HUES64 (cell line): Measurements from ENCODE around the gene PWWP2B.

Experiments used
- H3K27ac ChIP-seq: 2 replicates; pipeline ENCODE4 v1.7.0; 2013; ENCODE audit warnings: low read depth, low read length, inconsistent platforms
- H3K27me3 ChIP-seq: 2 replicates; pipeline ENCODE4 v1.6.1; 2013; ENCODE audit warnings: mild to moderate bottlenecking, low read length; ENCODE audit not compliant: insufficient read depth
- H3K36me3 ChIP-seq: 2 replicates; pipeline ENCODE4 v1.6.1; 2013; ENCODE audit warnings: mild to moderate bottlenecking, low read length; ENCODE audit not compliant: insufficient read depth
- H3K4me1 ChIP-seq: 2 replicates; pipeline ENCODE4 v1.6.1; 2013; ENCODE audit warnings: mild to moderate bottlenecking, low read length, moderate library complexity; ENCODE audit not compliant: insufficient read depth
- H3K4me3 ChIP-seq: 2 replicates; pipeline ENCODE4 v1.5.1; 2013; ENCODE audit warnings: mild to moderate bottlenecking, low read length, moderate library complexity
- H3K9ac ChIP-seq: 2 replicates; pipeline ENCODE4 v1.6.1; 2013; ENCODE audit warnings: mild to moderate bottlenecking, low read depth, low read length
- H3K9me3 ChIP-seq: 2 replicates; pipeline ENCODE4 v1.6.1; 2013; ENCODE audit warnings: low read depth, low read length; ENCODE audit not compliant: insufficient read depth
- WGBS: fragments of 150-250, 120-280 bp; methylation state at CpG from one replicate; pipeline ENCODE4 v1.1.7; 2013; ENCODE audit warnings: missing lambda C conversion rate; 5-methylcytosine and 5-hydroxymethylcytosine counted together

PWWP2B gene

GRCh38 chr10:132404169-132404880 is 7.3 kb downstream of the PWWP2B start:
- no peak overlapping the region for H3K27ac ChIP-seq
- no peak overlapping the region for H3K4me3 ChIP-seq
- WGBS: 88% methylated on average over 32 of the region's 32 CpGs
- H3K27me3 ChIP-seq: no peaks in the 10 kb centered on the region
- 0 out of 2 replicates have a peak, but pooled peaks cover 6% of the 10 kb centered on the region for H3K36me3 ChIP-seq
- H3K9me3 ChIP-seq: no peaks in the 10 kb centered on the region
- H3K4me1 ChIP-seq: peaks cover 22% of the 10 kb centered on the region
- no peak overlapping the region; the same call in 1 of the 2 replicates for H3K9ac ChIP-seq

GRCh38 chr10:132404911-132405462 is 8.0 kb downstream of the PWWP2B start:
- Histone ChIP-seq H3K9ac (no peak overlapping the region), H3K4me3 (no peak overlapping the region), H3K27me3 (no peaks in the 10 kb centered on the region), H3K27ac (no peak overlapping the region), H3K36me3 (0 out of 2 replicates have a peak, but pooled peaks cover 6% of the 10 kb centered on the region), H3K4me1 (peaks cover 27% of the 10 kb centered on the region), H3K9me3 (no peaks in the 10 kb centered on the region)
- 89% methylated on average over 54 of the region's 54 CpGs for WGBS

- H3K27me3 ChIP-seq: no peaks in the 10 kb centered on the region
- H3K4me3 ChIP-seq: no peak overlapping the region
- H3K9me3 ChIP-seq: no peaks in the 10 kb centered on the region
- 0 out of 2 replicates have a peak, but pooled peaks cover 6% of the 10 kb centered on the region for H3K36me3 ChIP-seq
- no peak overlapping the region for H3K27ac ChIP-seq
- H3K9ac ChIP-seq: no peak overlapping the region
- H3K4me1 ChIP-seq: peaks cover 28% of the 10 kb centered on the region
- WGBS: 94% methylated on average over 53 of the region's 53 CpGs
Observed at GRCh38 chr10:132405463-132405991, 8.5 kb downstream of the PWWP2B start.

- Histone ChIP-seq H3K9ac (no peak overlapping the region), H3K36me3 (0 out of 2 replicates have a peak, but pooled peaks cover 6% of the 10 kb centered on the region), H3K4me3 (no peak overlapping the region)
Observed at GRCh38 chr10:132406181-132406580, 9.2 kb downstream of the PWWP2B start.

GRCh38 chr10:132406750-132407149 is 9.8 kb downstream of the PWWP2B start:
- H3K36me3 ChIP-seq: 0 out of 2 replicates have a peak, but pooled peaks cover 6% of the 10 kb centered on the region
- H3K4me3 ChIP-seq: no peak overlapping the region
- H3K4me1 ChIP-seq: peaks cover 29% of the 10 kb centered on the region
- H3K27ac ChIP-seq: peak overlapping the region; percentile 90
- no peaks in the 10 kb centered on the region for H3K27me3 ChIP-seq
- no peaks in the 10 kb centered on the region for H3K9me3 ChIP-seq
- WGBS: 93% methylated on average over 16 of the region's 16 CpGs
- peak overlapping the region; percentile 79; the same call in 1 of the 2 replicates for H3K9ac ChIP-seq

More at GRCh38 chr10:132406181-132406580, 9.2 kb downstream of the PWWP2B start:
- Histone ChIP-seq H3K9me3 (no peaks in the 10 kb centered on the region), H3K4me1 (peaks cover 28% of the 10 kb centered on the region), H3K27me3 (no peaks in the 10 kb centered on the region), H3K27ac (no peak overlapping the region)
- 94% methylated on average over 17 of the region's 17 CpGs for WGBS

- no peaks in the 10 kb centered on the region for H3K27me3 ChIP-seq
Observed at GRCh38 chr10:132407243-132407746, 10.3 kb downstream of the PWWP2B start.

GRCh38 chr10:132407846-132408278 is 10.9 kb downstream of the PWWP2B start:
- no peaks in the 10 kb centered on the region for H3K27me3 ChIP-seq
- no peaks in the 10 kb centered on the region for H3K9me3 ChIP-seq
- H3K4me3 ChIP-seq: peak overlapping the region; percentile 25; the same call in 1 of the 2 replicates
- H3K36me3 ChIP-seq: 0 out of 2 replicates have a peak, but pooled peaks cover 6% of the 10 kb centered on the region
- H3K27ac ChIP-seq: peak overlapping the region; percentile 90
- H3K4me1 ChIP-seq: peaks cover 38% of the 10 kb centered on the region
- WGBS: 66% methylated on average over 17 of the region's 17 CpGs
- peak overlapping the region; percentile 79 for H3K9ac ChIP-seq

More at GRCh38 chr10:132407243-132407746, 10.3 kb downstream of the PWWP2B start:
- Histone ChIP-seq H3K9ac (peak overlapping the region; percentile 79), H3K9me3 (no peaks in the 10 kb centered on the region), H3K4me1 (peaks cover 34% of the 10 kb centered on the region), H3K36me3 (0 out of 2 replicates have a peak, but pooled peaks cover 6% of the 10 kb centered on the region), H3K27ac (peak overlapping the region; percentile 90), H3K4me3 (no peak overlapping the region)
- 92% methylated on average over 12 of the region's 12 CpGs for WGBS

- Histone ChIP-seq H3K36me3 (0 out of 2 replicates have a peak, but pooled peaks cover 6% of the 10 kb centered on the region), H3K4me3 (peak overlapping the region; percentile 25; the same call in 1 of the 2 replicates), H3K27ac (peak overlapping the region; percentile 90), H3K9me3 (no peaks in the 10 kb centered on the region), H3K27me3 (no peaks in the 10 kb centered on the region), H3K4me1 (peaks cover 41% of the 10 kb centered on the region), H3K9ac (peak overlapping the region; percentile 79)
- whole genome bisulfite sequencing: 72% methylated on average over 20 of the region's 20 CpGs
Observed at GRCh38 chr10:132408367-132408781, 11.4 kb downstream of the PWWP2B start.

GRCh38 chr10:132408823-132409666 is 12.0 kb downstream of the PWWP2B start:
- H3K27me3 ChIP-seq: no peaks in the 10 kb centered on the region
- 0 out of 2 replicates have a peak, but pooled peaks cover 6% of the 10 kb centered on the region for H3K36me3 ChIP-seq
- H3K4me1 ChIP-seq: peaks cover 41% of the 10 kb centered on the region
- H3K4me3 ChIP-seq: no peak overlapping the region
- H3K27ac ChIP-seq: peak overlapping the region; percentile 90
- WGBS: 83% methylated on average over 26 of the region's 27 CpGs
- H3K9ac ChIP-seq: peak overlapping the region; percentile 79; the same call in 1 of the 2 replicates
- H3K9me3 ChIP-seq: no peaks in the 10 kb centered on the region

GRCh38 chr10:132409667-132410028 is 12.6 kb downstream of the PWWP2B start:
- H3K4me3 ChIP-seq: no peak overlapping the region
- 0 out of 2 replicates have a peak, but pooled peaks cover 6% of the 10 kb centered on the region for H3K36me3 ChIP-seq
- no peaks in the 10 kb centered on the region for H3K27me3 ChIP-seq
- no peak overlapping the region for H3K27ac ChIP-seq
- no peaks in the 10 kb centered on the region for H3K9me3 ChIP-seq
- 81% methylated on average over 4 of the region's 4 CpGs for WGBS
- no peak overlapping the region for H3K9ac ChIP-seq
- peaks cover 41% of the 10 kb centered on the region for H3K4me1 ChIP-seq
